VCaP (cell line): ENCODE data around the gene RAP1A.

Experiments
- H3K27ac ChIP-seq: fragments of 450-650 bp; 2 replicates; pipeline ENCODE4 v1.5.1; 2017
- TF ChIP-seq, protein P1 (sequence below): fragments of 450-650 bp; conservative IDR thresholded peaks from 2 replicates; pipeline ENCODE4 v1.5.1; 2017; ENCODE audit warnings: mild to moderate bottlenecking, moderate library complexity

RAP1A gene

DNA sequence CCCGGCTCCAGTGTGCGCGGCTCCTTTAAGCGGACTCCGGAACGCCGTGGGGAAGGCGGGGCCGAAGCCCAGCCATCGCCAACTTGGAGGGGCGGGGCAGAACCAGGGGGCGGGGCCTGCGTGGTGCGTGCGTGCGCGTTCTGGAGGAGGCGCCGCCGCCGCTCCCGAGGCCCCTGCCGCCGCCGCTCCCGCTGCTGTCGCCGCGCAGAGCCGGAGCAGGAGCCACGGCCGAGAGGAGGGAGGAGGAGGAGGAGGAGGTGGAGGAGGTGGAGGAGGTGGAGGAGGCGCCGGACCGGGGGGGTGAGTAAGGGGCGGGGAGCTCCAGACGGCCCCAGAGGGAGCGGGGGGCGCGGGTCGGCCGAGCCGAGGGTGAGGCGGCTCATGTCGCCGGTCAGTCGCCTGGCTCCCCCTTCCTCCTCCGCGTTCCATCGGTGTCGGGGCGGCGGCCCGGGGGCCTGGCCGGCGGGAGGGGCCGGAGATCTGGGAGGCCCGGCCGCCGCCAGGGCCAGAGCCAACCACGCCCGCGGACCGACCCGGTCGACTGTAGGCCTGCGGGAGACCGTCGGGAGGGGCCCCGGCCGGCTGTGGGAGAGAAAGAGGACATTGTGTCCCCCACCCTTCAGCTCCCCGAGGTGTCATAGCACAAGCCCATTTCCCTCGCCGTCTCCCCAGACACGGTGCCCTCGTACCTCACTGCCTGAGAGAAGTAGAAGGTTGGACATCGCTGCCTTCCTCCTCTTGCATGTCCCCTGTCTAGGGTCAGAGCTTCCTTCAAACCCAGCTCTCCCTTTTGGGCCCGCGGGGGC, at the start of gene RAP1A:
Gene RAP1A (plus strand): TSS at position 155 of the 806 bp plus-strand sequence. CDS start 71,572 bp downstream, outside the sequence.
- TF ChIP-seq, protein P1, sequence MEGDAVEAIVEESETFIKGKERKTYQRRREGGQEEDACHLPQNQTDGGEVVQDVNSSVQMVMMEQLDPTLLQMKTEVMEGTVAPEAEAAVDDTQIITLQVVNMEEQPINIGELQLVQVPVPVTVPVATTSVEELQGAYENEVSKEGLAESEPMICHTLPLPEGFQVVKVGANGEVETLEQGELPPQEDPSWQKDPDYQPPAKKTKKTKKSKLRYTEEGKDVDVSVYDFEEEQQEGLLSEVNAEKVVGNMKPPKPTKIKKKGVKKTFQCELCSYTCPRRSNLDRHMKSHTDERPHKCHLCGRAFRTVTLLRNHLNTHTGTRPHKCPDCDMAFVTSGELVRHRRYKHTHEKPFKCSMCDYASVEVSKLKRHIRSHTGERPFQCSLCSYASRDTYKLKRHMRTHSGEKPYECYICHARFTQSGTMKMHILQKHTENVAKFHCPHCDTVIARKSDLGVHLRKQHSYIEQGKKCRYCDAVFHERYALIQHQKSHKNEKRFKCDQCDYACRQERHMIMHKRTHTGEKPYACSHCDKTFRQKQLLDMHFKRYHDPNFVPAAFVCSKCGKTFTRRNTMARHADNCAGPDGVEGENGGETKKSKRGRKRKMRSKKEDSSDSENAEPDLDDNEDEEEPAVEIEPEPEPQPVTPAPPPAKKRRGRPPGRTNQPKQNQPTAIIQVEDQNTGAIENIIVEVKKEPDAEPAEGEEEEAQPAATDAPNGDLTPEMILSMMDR: no peak
- H3K27ac ChIP-seq: peak within 1 kb of the TSS; percentile 88

DNA sequence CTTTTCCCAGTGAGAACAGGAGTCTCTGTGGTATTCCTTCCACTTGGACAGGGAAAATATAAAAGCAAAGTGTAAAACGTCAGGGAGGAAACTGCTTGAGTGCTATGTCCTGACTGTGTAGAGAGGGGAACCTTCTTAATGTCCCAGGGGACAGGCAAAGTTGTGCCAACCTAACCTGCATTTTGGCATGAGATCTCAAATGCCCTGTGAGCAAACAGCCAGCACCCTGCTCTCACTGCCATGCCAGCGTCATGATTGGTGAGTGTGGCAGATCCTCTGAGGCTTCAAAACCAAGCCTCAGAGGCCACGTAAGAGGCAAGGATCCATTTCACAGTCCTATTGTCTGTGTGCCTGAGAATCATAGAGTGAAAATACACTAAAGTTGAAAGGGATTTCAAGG, 49.7 kb upstream of the RAP1A start:
- TF ChIP-seq, protein P1: no peak
- no peak overlapping the region for H3K27ac ChIP-seq

DNA sequence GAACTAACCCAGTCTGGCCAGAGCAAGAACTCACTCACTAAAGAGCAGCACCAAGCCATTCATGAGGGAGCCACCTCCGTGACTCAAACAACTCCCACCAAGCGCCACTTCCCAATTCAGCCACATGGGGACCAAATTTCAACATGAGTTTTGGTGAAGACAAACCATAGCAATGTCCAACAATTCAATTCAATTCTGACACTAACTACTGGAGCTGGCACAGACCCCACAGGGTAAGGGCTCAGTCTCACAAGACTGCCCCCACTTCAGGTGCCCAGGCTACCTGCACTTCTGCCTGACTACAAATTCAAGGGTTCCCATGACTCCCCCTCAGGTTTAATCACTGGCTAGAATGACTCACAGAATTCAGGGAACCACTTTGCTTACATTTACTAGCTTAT, 48.8 kb upstream of the RAP1A start:
- TF ChIP-seq, protein P1: no peak
- H3K27ac ChIP-seq: no peak overlapping the region

DNA sequence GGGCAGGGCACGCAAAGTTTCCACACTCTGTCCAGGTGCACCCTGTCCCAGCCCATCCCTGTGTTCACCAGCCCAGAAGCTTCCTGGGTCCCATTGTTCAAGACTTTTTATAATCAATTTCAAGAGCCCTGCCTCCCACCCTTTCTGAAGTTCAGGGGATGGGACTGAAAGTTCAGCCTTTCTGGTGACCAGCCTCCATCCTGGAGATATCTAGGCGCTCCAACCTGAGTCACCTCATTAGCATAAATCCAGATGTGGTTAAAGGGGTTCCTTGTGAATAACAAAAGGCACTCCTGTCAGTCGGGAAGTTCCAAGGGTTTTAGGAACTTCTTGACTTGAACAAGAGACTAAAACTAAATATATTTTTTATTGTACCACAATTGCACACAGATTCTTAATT, 48.4 kb upstream of the RAP1A start:
- no peak overlapping the region; the same call in 1 of the 2 replicates for H3K27ac ChIP-seq
- TF ChIP-seq, protein P1: no peak

DNA sequence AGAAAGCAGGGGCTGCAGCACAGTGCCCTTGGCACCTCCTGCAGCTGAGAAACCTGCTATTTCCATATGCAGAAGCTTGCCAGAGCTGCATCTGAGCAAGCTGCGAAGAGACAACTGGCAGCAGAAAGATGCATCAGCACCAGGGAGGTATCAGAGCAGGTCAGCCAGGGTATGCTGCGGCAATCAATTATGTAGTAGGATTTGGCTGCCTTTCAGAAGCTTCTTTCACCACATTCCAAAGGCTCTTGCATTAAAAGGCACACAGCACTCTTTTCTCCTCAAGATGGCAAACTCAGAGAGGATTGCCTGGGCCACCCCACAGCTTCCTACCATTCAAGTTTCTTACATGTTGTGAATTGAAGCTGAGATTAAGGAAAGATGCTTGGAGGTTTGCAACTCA, 47.6 kb upstream of the RAP1A start:
- TF ChIP-seq, protein P1: no peak
- H3K27ac ChIP-seq: peak overlapping the region; percentile 5; the same call in 1 of the 2 replicates

DNA sequence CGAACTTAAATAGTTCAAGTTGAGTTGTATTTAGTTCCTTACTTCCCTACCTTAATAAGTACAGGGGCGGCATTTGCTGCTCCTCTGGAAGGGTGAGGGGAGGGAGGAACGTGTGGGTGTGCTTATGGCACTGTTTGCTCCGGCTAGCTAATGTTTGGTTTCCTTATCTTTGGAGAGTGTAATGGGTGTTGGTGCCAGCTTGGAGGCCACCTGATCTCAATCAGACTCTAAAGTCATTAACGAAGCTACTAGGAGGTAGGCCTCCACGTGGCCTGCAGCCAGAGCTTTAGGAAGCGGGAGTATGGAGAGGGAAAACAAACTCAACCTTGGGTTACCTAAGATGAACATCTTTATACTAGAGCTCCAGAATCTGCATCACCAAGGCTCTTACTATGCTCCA, 43.0 kb upstream of the RAP1A start:
- TF ChIP-seq, protein P1: no peak
- H3K27ac ChIP-seq: peak overlapping the region; percentile 83

DNA sequence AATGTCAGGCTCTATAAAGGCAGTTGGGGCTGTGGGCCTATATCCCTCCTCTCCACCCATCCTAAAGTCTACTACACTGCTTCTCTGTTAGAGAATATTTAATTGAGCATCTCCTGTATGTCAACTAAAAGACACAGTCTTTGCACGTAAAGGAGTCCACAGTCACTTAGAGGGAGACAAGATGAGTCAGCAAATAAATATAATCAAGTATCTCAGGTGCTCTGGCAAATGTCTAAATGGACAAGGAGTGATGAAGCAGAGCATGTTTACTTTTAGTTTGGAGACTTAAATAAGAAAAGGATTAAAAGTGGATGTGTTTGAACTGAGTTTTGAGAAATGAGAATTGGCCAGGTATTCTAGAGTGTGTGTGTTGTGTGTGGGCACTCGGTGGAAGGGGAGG, 41.8 kb upstream of the RAP1A start:
- TF ChIP-seq, protein P1: no peak
- no peak overlapping the region; the same call in 1 of the 2 replicates for H3K27ac ChIP-seq
